Skeletal muscle satellite cell (primary cell): ENCODE data around the gene OR5A2. TPM values are rescaled to one million over a fixed set of nuclear protein-coding genes. Genes with fewer than 3 reads are reported as not detected.
"Not testable (repeated sequence)": the region's sequence is repeated elsewhere in the genome, so short reads cannot be mapped to it uniquely, and the experiment has no call there.

Source experiments
- H3K27me3 ChIP-seq: 2 replicates; pipeline ENCODE4 v1.7.0; 2013; ENCODE audit warnings: low read length; ENCODE audit not compliant: control insufficient read depth, insufficient read depth
- H3K36me3 ChIP-seq: 2 replicates; pipeline ENCODE4 v1.7.0; 2013; ENCODE audit warnings: mild to moderate bottlenecking, control low read depth, low read length; ENCODE audit not compliant: insufficient read depth
- H3K4me1 ChIP-seq: 2 replicates; pipeline ENCODE4 v1.7.0; 2013; ENCODE audit warnings: low read length; ENCODE audit not compliant: control insufficient read depth, insufficient read depth
- H3K4me2 ChIP-seq: 2 replicates; pipeline ENCODE4 v1.7.0; 2013; ENCODE audit warnings: mild to moderate bottlenecking, low read length
- H3K4me3 ChIP-seq: 2 replicates; pipeline ENCODE4 v1.7.0; 2013; ENCODE audit warnings: low read length
- H3K9ac ChIP-seq: 2 replicates; pipeline ENCODE4 v1.7.0; 2013; ENCODE audit warnings: mild to moderate bottlenecking, low read depth, low read length, moderate library complexity
- H3K9me3 ChIP-seq: replicated peaks from 2 replicates; pipeline ENCODE4 v1.7.0; 2013; ENCODE audit warnings: mild to moderate bottlenecking, control low read depth, low read length
- total RNA-seq: library from RNA; depleted of rRNA; stranded (reverse); fragments of >200 nt; gene quantifications from 2 replicates; pipeline ENCODE4 v1.2.3, GENCODE V29; 2012; rRNA removed

Gene OR5A2, protein sequence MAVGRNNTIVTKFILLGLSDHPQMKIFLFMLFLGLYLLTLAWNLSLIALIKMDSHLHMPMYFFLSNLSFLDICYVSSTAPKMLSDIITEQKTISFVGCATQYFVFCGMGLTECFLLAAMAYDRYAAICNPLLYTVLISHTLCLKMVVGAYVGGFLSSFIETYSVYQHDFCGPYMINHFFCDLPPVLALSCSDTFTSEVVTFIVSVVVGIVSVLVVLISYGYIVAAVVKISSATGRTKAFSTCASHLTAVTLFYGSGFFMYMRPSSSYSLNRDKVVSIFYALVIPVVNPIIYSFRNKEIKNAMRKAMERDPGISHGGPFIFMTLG
- not detected in 2 replicates for total RNA-seq

DNA sequence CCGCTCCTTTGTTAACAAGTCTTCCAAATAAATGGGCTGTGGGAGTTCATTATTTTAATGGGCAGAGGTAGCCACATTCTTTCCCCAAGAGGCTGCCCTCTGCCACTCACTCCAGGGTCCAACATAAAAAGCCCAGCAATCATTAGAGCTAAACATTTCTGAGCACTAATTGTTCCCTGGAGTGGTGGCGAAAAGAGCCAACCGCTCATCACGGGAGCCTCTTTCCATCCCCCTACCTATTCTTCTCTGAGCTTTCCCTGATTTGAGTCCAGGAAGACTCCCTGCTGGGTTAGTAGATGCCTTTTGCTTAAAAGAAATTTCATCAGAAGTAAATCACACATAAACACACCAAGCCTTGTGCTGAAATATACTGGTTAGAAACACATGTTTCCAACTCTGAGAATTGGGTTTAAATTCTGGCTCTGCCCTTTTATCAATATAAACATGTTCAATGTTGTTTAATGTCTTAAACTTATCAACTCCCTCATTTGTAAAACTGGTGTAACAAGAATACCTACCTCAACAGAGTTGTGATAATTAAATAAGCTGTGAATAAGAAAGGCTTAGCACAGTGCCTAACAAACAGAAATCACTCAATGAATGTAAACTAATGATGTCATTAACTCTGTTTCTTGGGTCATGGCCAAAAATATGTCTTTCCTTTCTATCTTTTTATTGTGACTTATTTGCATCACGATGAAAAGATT is at the start of gene OR5A2:
Gene OR5A2 (minus strand): TSS at position 53 of the 707 bp plus-strand sequence. CDS start 3,460 bp downstream, outside the sequence.
- Histone ChIP-seq H3K4me2 (no peak within 1 kb of the TSS), H3K4me1 (no peaks in the 10 kb centered on the region), H3K36me3 (no peaks in the 10 kb centered on the region), H3K27me3 (peaks cover 18% of the 10 kb centered on the region), H3K4me3 (no peak within 1 kb of the TSS), H3K9ac (no peak within 1 kb of the TSS), H3K9me3 (no peaks in the 10 kb centered on the region)

DNA sequence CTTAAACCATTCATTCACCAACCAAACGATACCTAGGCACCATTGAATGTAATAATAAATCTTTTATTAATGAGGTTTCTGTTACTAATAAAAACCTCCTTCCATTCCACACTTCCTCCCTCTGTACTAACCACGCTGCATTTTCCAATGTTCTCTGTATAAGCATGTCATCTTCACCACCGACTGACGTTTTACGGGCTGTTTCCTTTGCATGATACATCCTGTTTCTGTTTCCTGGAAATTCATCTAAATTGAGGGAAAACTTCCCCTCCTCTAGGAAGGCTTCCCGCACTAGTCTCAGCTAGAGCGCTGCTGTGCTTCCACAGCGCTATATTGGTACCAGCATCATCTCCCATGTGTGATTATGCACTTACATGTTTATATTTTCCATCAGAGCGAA is 49.0 kb upstream of the OR5A2 start:
- H3K4me2 ChIP-seq = no peak overlapping the region
- H3K9me3 ChIP-seq = no peaks in the 10 kb centered on the region
- no peak overlapping the region for H3K9ac ChIP-seq
- no peak overlapping the region for H3K4me3 ChIP-seq
- H3K4me1 ChIP-seq = no peaks in the 10 kb centered on the region
- H3K27me3 ChIP-seq = peaks cover 3% of the 10 kb centered on the region
- no peaks in the 10 kb centered on the region for H3K36me3 ChIP-seq

DNA sequence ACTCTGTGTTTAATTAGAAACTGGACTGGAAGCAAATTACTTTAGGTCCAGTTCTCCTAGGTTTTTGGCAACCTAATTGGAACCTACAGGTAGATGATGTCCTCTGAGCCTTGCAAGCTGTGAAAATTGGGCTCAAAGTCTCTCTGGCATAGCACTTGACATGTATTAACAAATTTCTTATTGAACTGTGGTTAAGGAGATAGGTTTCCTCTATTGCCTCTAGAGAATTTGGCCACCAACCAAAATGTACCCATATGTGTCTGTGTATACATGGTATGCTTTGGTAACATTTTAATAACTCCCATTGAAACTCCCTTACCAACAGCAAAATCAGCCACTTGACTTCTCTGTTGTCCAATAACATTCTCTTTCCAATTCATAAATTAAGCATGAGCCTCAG is 46.8 kb upstream of the OR5A2 start, which contains the start of gene OR4D10:
Gene OR4D10 (plus strand): TSS at position 301 of the 400 bp plus-strand sequence. CDS start 4,115 bp downstream, outside the sequence.
- Histone ChIP-seq H3K4me2 (no peak within 1 kb of the TSS), H3K4me1 (no peaks in the 10 kb centered on the region), H3K9ac (no peak within 1 kb of the TSS), H3K36me3 (no peaks in the 10 kb centered on the region), H3K27me3 (no peaks in the 10 kb centered on the region), H3K4me3 (no peak within 1 kb of the TSS), H3K9me3 (no peaks in the 10 kb centered on the region)

DNA sequence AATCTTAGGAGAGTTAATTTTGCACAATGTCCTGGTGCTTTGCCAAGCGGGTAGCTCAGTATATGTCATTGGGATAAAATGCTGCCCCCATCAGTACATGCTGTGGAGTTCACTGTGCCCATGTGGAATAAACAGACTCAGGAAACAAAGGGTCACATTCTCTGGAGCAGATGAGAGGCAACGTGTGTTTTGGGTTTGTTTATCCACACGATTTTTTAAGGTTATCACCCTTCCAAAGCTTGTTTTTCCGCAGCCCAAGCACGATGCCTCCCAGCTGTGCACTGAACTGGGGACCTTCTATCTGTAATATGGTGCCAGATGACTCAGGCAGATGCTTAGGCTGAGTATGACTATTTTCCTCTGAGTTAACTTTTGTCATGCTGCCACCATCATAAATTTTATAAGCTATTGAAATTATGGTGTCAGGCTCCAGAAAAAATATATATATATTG is 37.0 kb upstream of the OR5A2 start:
- Histone ChIP-seq H3K4me3 (no peak overlapping the region), H3K36me3 (no peaks in the 10 kb centered on the region), H3K27me3 (no peaks in the 10 kb centered on the region), H3K4me2 (peak overlapping the region; percentile 32), H3K9me3 (no peaks in the 10 kb centered on the region), H3K4me1 (peaks cover 5% of the 10 kb centered on the region), H3K9ac (no peak overlapping the region)

GRCh38 chr11:59459916-59460315 is 33.7 kb upstream of the OR5A2 start:
- no peaks in the 10 kb centered on the region for H3K36me3 ChIP-seq
- H3K4me3 ChIP-seq = no peak overlapping the region
- no peaks in the 10 kb centered on the region for H3K9me3 ChIP-seq
- H3K4me1 ChIP-seq = peaks cover 5% of the 10 kb centered on the region
- no peak overlapping the region for H3K4me2 ChIP-seq
- no peaks in the 10 kb centered on the region for H3K27me3 ChIP-seq
- H3K9ac ChIP-seq = no peak overlapping the region

GRCh38 chr11:59456661-59457060 is 30.4 kb upstream of the OR5A2 start, which contains the start of gene OR4D6:
Gene OR4D6, plus strand, starts transcription at chr11:59456961. Its CDS starts 0 bp downstream, at chr11:59456961.
- H3K36me3 ChIP-seq = no peaks in the 10 kb centered on the region
- no peaks in the 10 kb centered on the region for H3K27me3 ChIP-seq
- no peaks in the 10 kb centered on the region for H3K9me3 ChIP-seq
- no peak within 1 kb of the TSS for H3K9ac ChIP-seq
- no peak within 1 kb of the TSS for H3K4me2 ChIP-seq
- no peak within 1 kb of the TSS for H3K4me3 ChIP-seq
- H3K4me1 ChIP-seq = no peaks in the 10 kb centered on the region

DNA sequence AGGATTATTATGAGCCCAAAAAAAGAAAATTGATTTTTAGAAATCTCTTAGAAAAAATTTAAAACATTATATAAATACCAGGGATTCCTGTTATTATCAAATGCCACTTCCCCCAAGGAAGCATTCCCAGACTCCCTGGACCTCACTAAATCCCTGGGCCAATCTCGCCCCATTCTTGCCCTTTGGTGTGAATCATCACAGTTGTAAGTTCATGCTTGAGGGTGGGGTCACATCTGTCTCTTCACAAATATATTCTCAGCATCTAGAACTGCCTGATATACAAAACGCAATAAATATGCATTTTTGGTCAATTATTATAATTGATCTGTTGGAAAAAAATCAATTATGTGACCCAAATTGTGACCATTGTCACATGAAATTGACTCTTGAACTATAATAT is 22.3 kb upstream of the OR5A2 start:
- Histone ChIP-seq H3K9ac (no peak overlapping the region), H3K4me3 (no peak overlapping the region)

DNA sequence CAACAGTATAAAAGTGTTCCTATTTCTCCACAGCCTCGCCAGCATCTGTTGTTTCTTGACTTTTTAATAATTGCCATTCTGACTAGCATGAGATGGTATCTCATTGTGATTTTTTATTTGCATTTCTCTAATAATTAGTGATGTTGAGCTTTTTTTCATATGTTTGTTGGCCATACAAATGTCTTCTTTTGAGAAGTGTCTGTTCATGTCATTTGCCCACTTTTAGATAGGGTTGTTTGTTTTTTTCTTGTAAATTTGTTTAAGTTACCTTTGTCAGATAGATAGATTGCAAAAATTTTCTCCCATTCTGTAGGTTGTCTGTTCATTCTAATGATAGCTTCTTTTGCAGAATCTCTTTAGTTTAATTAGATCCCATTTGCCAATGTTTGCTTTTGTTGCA is 19.4 kb upstream of the OR5A2 start:
- H3K4me3 ChIP-seq, H3K9me3 ChIP-seq: not testable (repeated sequence)

More for the DNA sequence above, 22.3 kb upstream of the OR5A2 start:
- Histone ChIP-seq H3K36me3 (no peaks in the 10 kb centered on the region), H3K27me3 (no peaks in the 10 kb centered on the region), H3K4me1 (no peaks in the 10 kb centered on the region), H3K9me3 (no peaks in the 10 kb centered on the region), H3K4me2 (no peak overlapping the region)

GRCh38 chr11:59437770-59438169 is 11.6 kb upstream of the OR5A2 start:
- no peak overlapping the region for H3K9ac ChIP-seq
- H3K36me3 ChIP-seq = no peaks in the 10 kb centered on the region

More for the DNA sequence above, 19.4 kb upstream of the OR5A2 start:
- H3K36me3 ChIP-seq, H3K9ac ChIP-seq, H3K4me2 ChIP-seq, H3K4me1 ChIP-seq, H3K27me3 ChIP-seq: not testable (repeated sequence)

DNA sequence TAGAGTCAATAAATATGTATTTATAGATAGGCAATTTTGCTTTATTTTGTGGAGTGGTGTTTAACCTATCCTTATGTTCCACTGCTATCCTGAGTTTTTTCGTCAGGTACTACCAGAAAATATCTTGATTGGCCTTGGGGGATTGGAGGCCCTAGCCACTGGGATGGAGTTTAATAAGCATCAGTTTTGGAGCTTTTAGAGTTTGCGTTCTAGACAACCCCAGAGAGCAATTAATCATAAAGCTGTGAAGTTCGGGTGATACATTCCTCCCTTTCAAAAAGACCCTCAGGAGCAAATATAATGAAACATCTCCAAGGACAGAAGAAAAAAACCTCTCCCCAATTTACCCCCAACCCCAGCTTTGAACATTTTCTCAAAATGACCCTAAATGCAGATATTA is 10.0 kb upstream of the OR5A2 start, which contains the start of gene OR5A1:
Gene OR5A1 (plus strand): TSS at position 301 of the 400 bp plus-strand sequence. CDS start 6,700 bp downstream, outside the sequence.
- H3K9ac ChIP-seq = no peak within 1 kb of the TSS
- H3K4me3 ChIP-seq = no peak within 1 kb of the TSS
- no peaks in the 10 kb centered on the region for H3K4me1 ChIP-seq
- H3K9me3 ChIP-seq = no peaks in the 10 kb centered on the region
- H3K4me2 ChIP-seq = no peak within 1 kb of the TSS
- peaks cover 43% of the 10 kb centered on the region for H3K27me3 ChIP-seq
- no peaks in the 10 kb centered on the region for H3K36me3 ChIP-seq

More at GRCh38 chr11:59437770-59438169, 11.6 kb upstream of the OR5A2 start:
- no peak overlapping the region for H3K4me3 ChIP-seq
- H3K4me2 ChIP-seq = no peak overlapping the region
- H3K4me1 ChIP-seq = no peaks in the 10 kb centered on the region
- H3K27me3 ChIP-seq = peaks cover 29% of the 10 kb centered on the region
- no peaks in the 10 kb centered on the region for H3K9me3 ChIP-seq

- H3K4me1 ChIP-seq = no peaks in the 10 kb centered on the region
- H3K36me3 ChIP-seq = no peaks in the 10 kb centered on the region
- H3K4me3 ChIP-seq = no peak overlapping the region
- no peaks in the 10 kb centered on the region for H3K9me3 ChIP-seq
- H3K9ac ChIP-seq = no peak overlapping the region
- H3K27me3 ChIP-seq = peaks cover 31% of the 10 kb centered on the region
- no peak overlapping the region for H3K4me2 ChIP-seq
Observed at GRCh38 chr11:59429924-59430516, 3.8 kb upstream of the OR5A2 start.
